WTC11 (cell line): ENCODE measurements around the gene TRIM29. TPM values are rescaled to one million over a fixed set of nuclear protein-coding genes. Genes with fewer than 3 reads are reported as not detected.

ENCODE experiments used
- ATAC-seq: fragments of 200-7000 bp; cut with Tn5 transposase; 2 replicates; pipeline ENCODE4 v1.10.0; 2021; ENCODE audit warnings: mild to moderate bottlenecking, moderate library complexity
- CTCF ChIA-PET: fragments of 300-600 bp; sonication (Branson Sonifier 250); formaldehyde crosslinking; loops from one replicate; lab custom pipeline; 2021; ENCODE audit warnings: antibody characterized with exemption; lab: Charles Lee
- POLR2A ChIA-PET: fragments of 350-600 bp; sonication (Branson Sonifier 250); formaldehyde crosslinking; loops from one replicate; lab custom pipeline; 2021; ENCODE audit warnings: antibody characterized with exemption; lab: Charles Lee
- DNase-seq: peaks from one replicate; pipeline ENCODE4 v3.0.0; 2021; ENCODE audit warnings: low spot score
- H3K27ac Mint-ChIP-seq: 2 replicates; pipeline ENCODE4 v1.8.0; 2021; ENCODE audit warnings: mixed read lengths
- H3K27me3 Mint-ChIP-seq: 2 replicates; pipeline ENCODE4 v1.8.0; 2021; ENCODE audit warnings: low read depth, mild to moderate bottlenecking, moderate library complexity, mixed read lengths
- H3K36me3 Mint-ChIP-seq: 2 replicates; pipeline ENCODE4 v1.8.0; 2021; ENCODE audit warnings: mixed read lengths
- H3K4me1 Mint-ChIP-seq: 2 replicates; pipeline ENCODE4 v1.8.0; 2022; ENCODE audit warnings: mixed read lengths
- H3K4me3 Mint-ChIP-seq: 2 replicates; pipeline ENCODE4 v1.8.0; 2021; ENCODE audit warnings: mild to moderate bottlenecking, moderate library complexity, mixed read lengths
- H3K9me3 Mint-ChIP-seq: 2 replicates; pipeline ENCODE4 v1.8.0; 2021; ENCODE audit warnings: mixed read lengths
- ATF6 ChIP-seq: sonication (generic); formaldehyde crosslinking; IDR thresholded peaks from 2 replicates; pipeline ENCODE4 v1.8.1; 2023; ENCODE audit warnings: mild to moderate bottlenecking, missing genetic modification reagents
- CREM ChIP-seq: sonication (generic); formaldehyde crosslinking; IDR thresholded peaks from 2 replicates; pipeline ENCODE4 v1.8.1; 2022; ENCODE audit warnings: mild to moderate bottlenecking, missing genetic modification reagents, moderate library complexity
- EMX1 ChIP-seq: fragments of 250-450 bp; sonication (Bioruptor Pico); IDR thresholded peaks from 2 replicates; pipeline ENCODE4 v1.8.0; 2021; ENCODE audit warnings: mild to moderate bottlenecking
- ESRRA ChIP-seq: sonication (generic); formaldehyde crosslinking; IDR thresholded peaks from 2 replicates; pipeline ENCODE4 v1.8.1; 2022; ENCODE audit warnings: mild to moderate bottlenecking, missing genetic modification reagents, borderline replicate concordance
- FOXP1 ChIP-seq: sonication (generic); formaldehyde crosslinking; IDR thresholded peaks from 2 replicates; pipeline ENCODE4 v1.8.0; 2022; ENCODE audit warnings: missing genetic modification reagents, mild to moderate bottlenecking, moderate library complexity, borderline replicate concordance
- GABPB1 ChIP-seq: sonication (generic); formaldehyde crosslinking; IDR thresholded peaks from 2 replicates; pipeline ENCODE4 v1.8.1; 2023; ENCODE audit warnings: mild to moderate bottlenecking, missing genetic modification reagents
- GRHL2 ChIP-seq: fragments of 250-450 bp; sonication (Bioruptor Pico); IDR thresholded peaks from 2 replicates; pipeline ENCODE4 v1.8.0; 2022; ENCODE audit warnings: mild to moderate bottlenecking, moderate library complexity; ENCODE audit not compliant: insufficient replicate concordance, severe bottlenecking
- HMGA2 ChIP-seq: fragments of 250-450 bp; sonication (Bioruptor Pico); IDR thresholded peaks from 2 replicates; pipeline ENCODE4 v1.4.0; 2021; ENCODE audit warnings: mild to moderate bottlenecking, moderate library complexity
- JAZF1 ChIP-seq: fragments of 250-450 bp; sonication (Bioruptor Pico); IDR thresholded peaks from 2 replicates; pipeline ENCODE4 v1.9.0; 2021; ENCODE audit warnings: moderate library complexity, mild to moderate bottlenecking, inconsistent platforms
- MXD4 ChIP-seq: fragments of 250-450 bp; sonication (Bioruptor Pico); IDR thresholded peaks from 2 replicates; pipeline ENCODE4 v1.8.0; 2021; ENCODE audit warnings: mild to moderate bottlenecking, moderate library complexity, borderline replicate concordance
- NR3C1 ChIP-seq: sonication (generic); formaldehyde crosslinking; conservative IDR thresholded peaks from 2 replicates; pipeline ENCODE4 v1.8.1; 2023; ENCODE audit warnings: low read depth, mild to moderate bottlenecking, missing genetic modification reagents
- PRDM15 ChIP-seq: sonication (generic); formaldehyde crosslinking; IDR thresholded peaks from 2 replicates; pipeline ENCODE4 v1.8.0; 2022; ENCODE audit warnings: missing genetic modification reagents
- PRRX2 ChIP-seq: fragments of 250-450 bp; sonication (Bioruptor Pico); IDR thresholded peaks from 2 replicates; pipeline ENCODE4 v1.8.0; 2021; ENCODE audit warnings: mild to moderate bottlenecking
- SP1 ChIP-seq: sonication (generic); formaldehyde crosslinking; conservative IDR thresholded peaks from 2 replicates; pipeline ENCODE4 v1.8.1; 2022; ENCODE audit warnings: missing genetic modification reagents
- TEAD4 ChIP-seq: sonication (generic); formaldehyde crosslinking; IDR thresholded peaks from 2 replicates; pipeline ENCODE4 v1.8.0; 2022; ENCODE audit warnings: mild to moderate bottlenecking, missing genetic modification reagents
- USF2 ChIP-seq: sonication (generic); formaldehyde crosslinking; IDR thresholded peaks from 2 replicates; pipeline ENCODE4 v1.8.1; 2023; ENCODE audit warnings: mild to moderate bottlenecking, missing genetic modification reagents, moderate library complexity
- ZNF219 ChIP-seq: sonication (generic); formaldehyde crosslinking; IDR thresholded peaks from 2 replicates; pipeline ENCODE4 v1.8.0; 2023; ENCODE audit warnings: missing genetic modification reagents, mild to moderate bottlenecking, borderline replicate concordance
- ZNF281 ChIP-seq: sonication (generic); formaldehyde crosslinking; IDR thresholded peaks from 2 replicates; pipeline ENCODE4 v1.8.0; 2023; ENCODE audit warnings: mild to moderate bottlenecking, missing genetic modification reagents
- total RNA-seq: library from RNA; stranded (reverse); gene quantifications from 3 replicates; pipeline ENCODE4 v1.2.3, GENCODE V29; 2021

Gene TRIM29
- total RNA-seq, 1 experiment from 2014 or later = 0.11 TPM

GRCh38 chr11:120120805-120121335, 17.0 kb downstream of the TRIM29 start:
- H3K9me3 Mint-ChIP-seq = peaks cover 6% of the 10 kb centered on the region; the same call in 1 of the 2 replicates
- ATAC-seq (no peak), DNase-seq (no peak)
- H3K27ac Mint-ChIP-seq = no peak overlapping the region
- no peak overlapping the region for H3K4me3 Mint-ChIP-seq
- ChIA-PET CTCF (interaction anchor here (1.5 to 3.7 kb wide), 3 partner anchors 13 to 182 kb away, joined by 4 to 11 read pairs (median 7); no protein-coding TSS in a partner anchor), POLR2A (interaction anchor here (0.6 kb wide), 1 partner anchor 84 kb away, joined by 9 read pairs; no protein-coding TSS in a partner anchor)
- peaks cover 12% of the 10 kb centered on the region for H3K4me1 Mint-ChIP-seq
- TF ChIP-seq TEAD4 (CRISPR knock-in tag) (no peak), ATF6 (CRISPR knock-in tag) (no peak), PRRX2 (CRISPR knock-in tag) (no peak), MXD4 (CRISPR knock-in tag) (no peak), NR3C1 (CRISPR knock-in tag) (no peak), SP1 (CRISPR knock-in tag) (no peak), USF2 (CRISPR knock-in tag) (no peak), GRHL2 (CRISPR knock-in tag) (no peak), PRDM15 (CRISPR knock-in tag) (no peak)
- no peaks in the 10 kb centered on the region for H3K36me3 Mint-ChIP-seq
- H3K27me3 Mint-ChIP-seq = no peaks in the 10 kb centered on the region

- DNase-seq = no peak
- Mint-ChIP-seq H3K9me3 (peaks cover 6% of the 10 kb centered on the region; the same call in 1 of the 2 replicates), H3K27ac (no peak overlapping the region), H3K36me3 (no peaks in the 10 kb centered on the region), H3K4me3 (no peak overlapping the region), H3K4me1 (peaks cover 12% of the 10 kb centered on the region), H3K27me3 (no peaks in the 10 kb centered on the region)
- ChIA-PET CTCF (interaction anchor here (0.9 to 3.7 kb wide), 4 partner anchors 11 to 106 kb away, joined by 3 to 11 read pairs (median 6); no protein-coding TSS in a partner anchor), POLR2A (no interaction called here)
- no peak for ATAC-seq
- no peak for TF ChIP-seq ESRRA (CRISPR knock-in tag)
- no peak for TF ChIP-seq GABPB1 (CRISPR knock-in tag)
- TF ChIP-seq HMGA2 = no peak
- no peak for TF ChIP-seq FOXP1 (CRISPR knock-in tag)
- TF ChIP-seq EMX1 (CRISPR knock-in tag) = no peak
- no peak for TF ChIP-seq PRRX2 (CRISPR knock-in tag)
- no peak for TF ChIP-seq CREM (CRISPR knock-in tag)
- TF ChIP-seq ZNF219 (CRISPR knock-in tag) = no peak
- no peak for TF ChIP-seq JAZF1 (CRISPR knock-in tag)
- no peak for TF ChIP-seq ZNF281 (CRISPR knock-in tag)
These were observed 18.8 kb downstream of the TRIM29 start for GRCh38 chr11:120119121-120119520.
